HUDEP-2 (cell line): Measurements from ENCODE around the gene KLRC1.
A peak's percentile ranks its signal among the peaks of the same experiment; 100 is the strongest.
"Not testable (repeated sequence)": the region's sequence is repeated elsewhere in the genome, so short reads cannot be mapped to it uniquely, and the experiment has no call there.

ENCODE experiments used
- DNase-seq, 76 experiments: peaks; one replicate each; lab custom pipeline; 2025; ENCODE audit not compliant: unreplicated experiment in 76 of 76; lab: John Stamatoyannopoulos, UW

KLRC1 gene

DNA sequence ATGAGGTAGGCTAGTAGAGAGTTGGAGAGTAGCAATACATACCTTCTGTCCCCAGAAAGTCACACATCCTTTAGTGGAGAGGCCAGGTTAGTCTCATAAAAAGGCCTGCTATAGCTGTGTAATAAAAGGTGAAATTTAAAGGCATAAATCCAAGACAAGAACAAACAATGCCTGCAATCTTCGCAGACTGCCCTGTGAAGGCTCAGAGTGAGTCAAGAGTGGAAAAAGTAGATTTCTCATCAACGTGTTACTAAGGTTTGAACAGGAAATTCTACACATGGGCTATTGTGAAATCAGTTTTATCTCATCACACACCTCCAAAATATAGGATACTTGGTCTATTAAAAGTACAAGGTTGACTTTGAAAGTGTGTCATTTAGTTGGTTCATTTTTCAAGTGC is at the start of gene KLRC1:
Gene KLRC1 (minus strand): TSS at position 222 of the 400 bp plus-strand sequence. CDS start 2,221 bp downstream, outside the sequence.
- no peak for DNase-seq

DNA sequence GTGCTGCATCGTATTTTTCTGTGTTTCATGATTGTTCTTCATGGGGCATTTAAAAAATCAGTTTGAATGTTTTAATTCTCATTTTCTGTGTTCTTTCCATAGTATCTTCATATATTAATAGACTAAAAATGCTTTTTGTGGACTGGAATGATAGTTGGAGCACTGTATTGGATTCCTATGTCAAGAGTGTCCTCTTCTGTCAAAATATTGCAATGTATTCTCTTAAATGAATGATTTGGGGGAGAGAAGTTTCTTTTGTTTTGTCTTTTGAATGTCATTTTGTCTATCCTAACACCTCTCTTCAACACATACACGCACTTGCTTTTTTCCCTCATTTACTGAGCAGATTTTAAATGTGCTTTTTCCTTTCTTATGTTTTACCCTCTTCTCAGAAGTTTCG is 47.9 kb upstream of the KLRC1 start:
- DNase-seq = no peak

DNA sequence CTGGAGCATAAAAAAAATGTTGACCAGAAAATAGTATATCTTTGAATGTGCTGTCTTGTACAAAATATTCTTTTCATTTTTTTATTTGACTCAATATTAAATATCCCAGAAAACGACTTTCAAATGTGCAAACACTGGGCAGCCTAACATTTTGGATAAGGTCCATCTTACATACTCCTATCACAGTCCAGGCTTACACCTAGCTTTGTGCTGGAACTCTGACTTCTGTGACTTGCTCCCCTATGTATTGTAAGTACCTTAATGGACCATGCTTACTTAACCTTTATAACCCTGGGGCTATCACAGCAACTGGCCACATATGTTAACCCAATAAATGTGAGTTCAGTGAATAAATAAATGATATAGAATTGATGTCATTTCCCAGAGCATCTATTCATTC is 44.9 kb upstream of the KLRC1 start:
- DNase-seq = no peak

DNA sequence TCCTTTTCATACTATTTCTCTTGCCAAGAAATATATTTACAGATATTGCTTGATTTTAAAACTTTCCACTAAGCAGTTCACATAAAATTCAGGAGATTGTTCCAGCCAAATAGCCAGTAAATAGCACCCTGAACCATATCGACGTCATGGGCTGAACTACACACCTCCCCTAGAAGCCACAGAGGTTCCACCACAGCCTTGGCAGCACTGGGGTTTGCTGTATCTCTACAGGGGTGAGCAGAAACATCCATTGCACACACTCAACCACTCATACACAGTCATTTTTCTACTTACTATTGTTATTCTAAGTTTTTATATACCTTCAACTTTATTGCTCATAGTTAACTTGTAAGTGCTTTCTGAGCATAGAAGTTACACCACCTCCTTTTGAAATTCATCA is 44.4 kb upstream of the KLRC1 start:
- peak in 1 of 76 experiments; percentile 0 for DNase-seq

DNA sequence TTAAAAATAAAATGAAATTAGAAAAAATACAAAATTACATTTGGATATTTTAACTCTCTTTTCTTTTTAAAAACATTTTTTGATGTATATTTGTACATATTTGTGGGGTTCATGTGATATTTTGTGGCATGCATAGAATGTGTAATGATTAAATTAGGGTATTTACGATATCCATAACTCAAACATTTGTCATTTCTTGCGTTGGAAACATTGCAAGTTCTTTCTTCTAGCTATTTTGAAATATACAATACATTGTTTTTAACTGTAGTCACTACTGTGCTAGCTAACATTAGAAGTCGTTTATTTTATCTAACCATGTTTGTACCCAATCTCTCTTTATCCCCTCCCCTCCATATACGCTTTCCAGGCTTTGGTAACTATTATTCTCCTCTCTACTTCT is 38.6 kb upstream of the KLRC1 start:
- no peak for DNase-seq

DNA sequence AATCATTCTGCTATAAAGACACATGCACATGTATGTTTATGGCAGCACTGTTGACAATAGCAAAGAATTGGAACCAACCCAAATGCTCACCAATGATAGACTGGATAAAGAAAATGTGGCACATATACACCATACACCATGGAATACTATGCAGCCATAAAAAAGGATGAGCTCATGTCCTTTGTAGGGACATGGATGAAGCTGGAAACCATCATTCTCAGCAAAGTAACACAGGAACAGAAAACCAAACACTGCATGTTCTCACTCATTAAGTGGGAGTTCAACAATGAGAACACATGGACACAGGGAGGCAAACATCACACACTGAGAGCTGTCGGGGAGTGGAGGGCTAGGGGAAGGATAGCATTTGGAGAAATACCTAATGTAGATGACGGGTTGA is 34.2 kb upstream of the KLRC1 start:
- DNase-seq = not testable (repeated sequence)

DNA sequence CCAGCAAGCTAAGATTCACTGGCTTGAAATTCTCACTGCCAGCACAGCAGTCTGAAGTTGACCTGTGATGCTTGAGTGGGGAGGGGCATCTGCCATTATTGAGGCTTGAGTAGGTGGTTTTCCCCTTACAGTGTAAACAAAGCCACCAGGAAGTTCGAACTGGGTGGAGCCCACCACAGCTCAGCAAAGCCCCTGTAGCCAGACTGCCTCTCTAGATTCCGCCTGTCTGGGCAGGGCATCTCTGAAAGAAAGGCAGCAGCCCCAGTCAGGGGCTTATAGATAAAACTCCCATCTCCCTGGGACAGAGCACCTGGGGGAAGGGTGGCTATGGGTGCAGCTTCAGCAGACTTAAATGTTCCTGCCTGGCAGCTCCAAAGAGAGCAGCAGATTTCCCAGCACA is 28.7 kb upstream of the KLRC1 start:
- not testable (repeated sequence) for DNase-seq

DNA sequence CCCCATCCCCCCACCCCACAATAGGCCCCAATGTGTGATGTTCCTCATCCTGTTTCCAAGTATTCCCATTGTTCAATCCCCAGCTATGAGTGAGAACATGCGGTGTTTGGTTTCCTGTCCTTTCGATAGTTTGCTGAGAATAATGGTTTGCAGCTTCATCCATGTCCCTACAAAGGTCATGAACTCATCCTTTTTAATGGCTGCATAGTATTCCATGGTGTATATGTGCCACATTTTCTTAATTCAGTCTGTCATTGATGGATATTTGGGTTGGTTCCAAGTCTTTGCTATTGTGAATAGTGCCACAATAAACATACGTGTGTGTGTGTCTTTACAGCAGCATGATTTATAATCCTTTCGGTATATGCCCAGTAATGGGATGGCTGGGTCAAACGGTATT is 19.6 kb upstream of the KLRC1 start:
- not testable (repeated sequence) for DNase-seq

DNA sequence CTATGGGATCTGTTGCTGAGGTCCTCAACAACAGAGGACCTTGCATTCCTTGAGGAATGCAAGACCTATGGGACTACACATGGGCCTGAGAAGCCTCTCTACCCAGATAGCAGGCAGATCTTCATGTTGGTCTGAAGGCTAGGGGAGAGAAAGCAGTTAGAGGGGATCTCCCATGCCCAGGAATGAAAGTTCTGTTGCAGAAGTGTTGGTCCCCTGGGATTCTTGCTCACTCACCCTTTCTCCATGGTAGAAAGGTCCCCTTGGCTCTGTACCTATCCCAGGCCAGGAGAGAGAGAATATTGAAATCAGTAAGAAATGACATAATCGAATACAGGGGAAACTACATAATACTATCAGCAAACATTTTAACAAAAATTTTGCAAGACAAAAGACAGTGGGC is 16.5 kb upstream of the KLRC1 start:
- no peak for DNase-seq

DNA sequence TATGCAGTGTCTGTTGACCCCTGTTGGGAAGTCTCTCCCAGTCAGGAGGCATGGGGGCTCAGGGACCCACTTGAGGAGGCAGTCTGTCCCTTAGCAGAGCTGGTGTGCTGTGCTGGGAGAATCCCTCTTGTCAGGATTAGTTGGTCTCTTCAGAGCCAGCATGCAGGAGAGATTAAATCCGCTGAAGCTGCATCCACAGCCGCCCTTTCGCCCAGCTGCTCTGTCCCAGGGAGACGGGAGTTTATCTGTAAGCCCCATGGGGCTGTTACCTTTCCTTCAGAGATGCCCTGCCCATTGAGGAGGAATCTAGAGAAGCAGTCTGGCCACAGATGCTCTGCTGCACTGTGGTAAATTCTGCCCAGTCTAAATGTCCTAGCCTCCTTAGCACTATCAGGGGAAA is 13.1 kb upstream of the KLRC1 start:
- DNase-seq = no peak

DNA sequence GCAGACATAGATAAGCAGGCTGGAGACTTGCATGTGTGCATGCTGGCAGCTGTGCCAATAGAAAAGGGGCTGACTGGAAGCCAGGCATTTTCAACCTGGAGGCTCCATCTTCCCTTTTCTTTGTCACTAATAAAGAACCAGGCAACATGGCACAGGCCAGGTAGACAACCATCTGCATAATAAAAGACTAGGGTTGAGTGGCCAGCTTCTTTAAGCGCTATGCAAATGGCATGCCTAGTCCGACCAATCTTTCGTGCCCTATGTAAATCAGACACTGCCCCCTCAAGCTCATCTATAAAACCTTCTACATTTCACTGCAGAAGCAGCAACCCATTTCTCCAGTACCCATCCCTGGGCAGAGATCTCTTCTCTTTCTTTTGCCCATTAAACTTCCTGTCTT is 4.6 kb upstream of the KLRC1 start:
- no peak for DNase-seq

DNA sequence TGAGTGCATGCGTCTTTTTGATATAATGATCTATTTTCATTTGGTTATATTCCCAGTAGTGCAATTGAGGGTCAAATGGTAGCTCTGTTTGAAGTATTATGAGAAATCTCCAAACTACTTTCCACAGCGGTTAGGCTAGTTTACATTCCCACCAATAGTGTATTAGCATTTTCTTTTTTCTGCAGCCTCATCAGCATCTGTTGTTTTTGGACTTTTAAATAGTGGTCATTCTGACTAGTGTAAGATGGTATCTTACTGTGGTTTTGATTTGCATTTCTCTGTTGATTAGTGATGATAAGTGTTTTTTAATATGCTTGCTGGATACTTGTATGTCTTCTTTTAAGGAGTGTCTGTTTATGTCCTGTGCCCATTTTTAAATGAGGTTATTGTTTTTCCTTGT is 3.7 kb upstream of the KLRC1 start:
- DNase-seq = no peak

DNA sequence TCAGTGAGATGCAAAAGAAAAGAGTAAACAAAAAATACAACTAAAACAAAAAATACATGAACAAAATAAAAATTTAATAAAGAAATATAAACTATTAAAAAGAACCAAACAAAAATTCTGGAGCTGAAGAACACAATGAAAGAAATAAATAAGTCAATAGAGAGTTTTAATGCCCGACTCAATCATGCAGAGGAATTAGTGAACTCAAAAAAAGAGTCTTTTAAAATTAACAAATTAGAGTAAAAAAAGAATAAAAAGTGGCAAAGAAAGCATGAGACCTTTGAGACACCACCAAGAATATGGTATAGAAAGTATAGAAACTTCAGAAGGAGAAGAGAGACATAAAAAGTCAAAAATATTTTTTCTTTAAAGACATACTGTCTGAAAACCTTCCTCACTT is 2.6 kb upstream of the KLRC1 start:
- DNase-seq = no peak

DNA sequence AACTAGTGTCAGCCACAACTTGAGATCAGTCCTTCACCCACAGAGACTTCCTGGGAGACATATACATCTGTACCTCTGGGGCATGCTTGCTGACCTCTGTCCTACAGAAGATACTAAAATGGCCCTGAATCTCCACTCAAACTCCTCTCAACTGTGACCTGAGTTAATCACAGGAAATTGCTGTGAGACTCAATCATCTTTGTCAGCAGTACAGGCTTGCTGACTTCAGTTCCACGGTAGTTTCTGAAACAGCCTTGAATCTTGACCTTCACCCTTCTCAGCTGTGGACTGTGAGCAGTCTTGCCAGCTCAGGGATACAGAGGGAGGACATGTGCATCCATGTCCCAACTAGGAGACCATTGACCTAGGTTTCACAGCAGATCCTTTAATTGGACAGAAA is 1.4 kb upstream of the KLRC1 start:
- DNase-seq = no peak

DNA sequence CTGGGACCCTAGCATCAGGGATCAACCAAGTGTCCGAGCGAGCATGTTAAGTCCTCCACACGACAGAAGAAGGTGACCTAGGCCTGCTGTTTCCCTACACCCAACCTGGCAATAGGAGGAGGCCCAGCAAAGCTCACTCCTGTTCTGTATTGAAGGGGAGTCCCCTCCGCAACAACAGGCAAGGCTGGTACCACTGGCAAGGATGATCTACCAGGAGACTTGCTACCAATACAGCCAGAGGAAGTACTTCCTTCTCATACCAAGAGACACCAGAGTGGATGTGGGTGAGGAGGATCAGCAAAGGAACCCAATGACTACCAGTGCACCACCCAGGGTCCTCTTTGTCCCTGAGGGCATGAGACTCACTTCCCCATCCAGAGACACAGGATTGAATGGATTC is 4.9 kb downstream of the KLRC1 start:
- DNase-seq = no peak

DNA sequence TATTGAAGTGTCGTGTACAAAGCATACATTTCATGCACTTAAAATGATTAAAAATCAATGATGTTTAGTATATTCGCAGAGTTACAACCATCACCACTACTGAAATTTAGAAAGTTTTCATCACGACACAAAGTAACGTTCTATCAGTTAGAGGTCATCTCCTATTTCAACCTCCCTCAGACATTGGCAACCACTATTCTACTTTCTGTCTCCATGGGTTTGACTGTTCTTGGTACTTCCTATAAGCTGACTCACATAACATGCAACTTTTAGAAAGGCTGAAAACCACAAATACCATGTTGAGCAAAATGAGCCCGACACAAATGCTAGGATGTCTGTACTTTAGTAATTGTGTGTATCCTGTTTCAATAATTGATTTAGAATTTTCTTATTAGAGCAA is 7.1 kb downstream of the KLRC1 start:
- DNase-seq = not testable (repeated sequence)

DNA sequence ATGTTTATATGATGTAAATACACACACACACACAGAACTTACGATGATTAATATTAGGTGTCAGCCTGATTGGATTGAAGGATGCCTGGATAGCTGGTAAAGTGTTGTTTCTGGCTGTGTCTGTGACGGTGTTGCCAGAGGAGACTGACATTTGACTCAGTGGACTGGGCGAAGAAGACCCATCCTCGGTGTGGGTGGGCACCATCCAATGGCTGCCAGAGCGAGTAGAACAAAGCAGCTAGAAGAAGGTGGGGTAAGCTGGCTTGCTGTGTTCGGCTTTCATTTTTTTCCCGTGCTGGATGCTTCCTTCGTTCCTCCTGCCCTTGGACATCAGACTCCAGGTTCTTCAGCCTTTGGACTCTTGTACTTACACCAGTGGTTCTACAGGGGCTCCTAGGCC is 12.0 kb downstream of the KLRC1 start:
- DNase-seq = not testable (repeated sequence)

DNA sequence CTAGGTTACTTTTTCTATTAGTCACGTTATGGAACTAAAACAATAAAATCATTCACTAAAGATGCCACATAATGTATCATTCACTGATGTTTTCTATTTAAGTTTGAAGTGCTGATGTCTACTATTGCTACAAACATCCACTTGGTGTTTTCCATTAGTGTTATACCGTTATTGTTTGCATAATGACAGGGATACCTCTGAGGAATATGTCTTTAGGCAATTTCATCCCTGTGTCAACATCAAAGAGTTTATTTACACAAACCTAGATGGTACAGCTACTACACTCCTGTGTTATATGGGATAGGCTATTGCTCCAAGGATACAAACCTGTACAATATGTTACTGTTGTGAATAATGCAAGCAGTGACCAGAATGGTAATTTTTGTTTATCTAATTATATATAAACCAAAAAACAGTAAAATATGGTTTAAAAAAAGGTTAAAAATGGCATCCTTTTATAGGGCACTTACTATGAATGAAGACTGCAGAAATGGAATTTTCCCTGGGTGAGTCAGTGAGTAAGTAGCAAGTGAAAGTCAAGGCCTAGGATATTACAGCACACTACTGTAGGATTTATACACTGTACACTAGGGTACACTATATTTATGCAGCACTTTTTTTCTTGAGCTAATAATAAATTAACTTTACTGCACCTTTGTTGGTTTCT is 13.4 kb downstream of the KLRC1 start:
- not testable (repeated sequence) for DNase-seq

DNA sequence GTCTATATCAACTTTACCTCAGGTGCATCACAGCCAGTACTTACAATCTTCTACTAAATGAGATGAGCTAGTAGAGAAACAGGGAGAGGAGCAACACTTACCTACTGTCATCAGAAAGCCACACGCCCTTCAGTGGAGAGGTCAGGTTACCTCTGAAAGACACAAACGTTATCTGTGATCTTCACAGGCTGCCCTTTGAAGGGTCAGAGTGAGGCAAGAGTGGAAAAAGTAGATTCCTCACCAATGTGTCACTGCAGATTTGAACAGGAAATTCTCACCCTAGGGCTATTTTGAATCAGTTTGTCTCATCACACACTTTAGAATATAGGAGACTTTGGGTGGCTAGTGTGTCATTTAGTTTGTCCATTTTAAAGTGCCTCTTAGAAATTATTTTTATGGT is 15.6 kb downstream of the KLRC1 start:
- DNase-seq = not testable (repeated sequence)

DNA sequence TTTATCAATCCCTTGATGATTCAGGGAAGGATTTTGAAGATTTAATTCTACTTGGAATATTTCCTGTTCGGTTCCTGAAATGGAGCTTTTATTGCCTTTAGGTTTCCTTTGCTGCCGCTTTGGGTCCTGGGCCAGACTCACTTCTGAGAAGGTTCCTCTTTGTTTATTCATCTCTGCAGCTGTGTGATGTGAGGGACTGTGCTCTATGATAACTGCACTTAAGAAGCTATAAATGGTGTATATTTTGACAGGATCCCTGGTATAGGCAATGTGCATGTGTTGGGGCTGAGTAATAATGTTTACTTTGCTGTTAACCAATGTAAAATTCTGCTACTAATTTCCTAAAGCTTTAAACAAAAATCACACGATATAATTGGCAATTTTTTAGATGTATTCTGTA is 17.4 kb downstream of the KLRC1 start, which contains the start of gene KLRC2:
Gene KLRC2 (minus strand): TSS at position 195 of the 400 bp plus-strand sequence. CDS start 24 bp downstream, at position 171.
- peak in 4 of 76 experiments; percentile 16 to 27 (median 20) for DNase-seq

DNA sequence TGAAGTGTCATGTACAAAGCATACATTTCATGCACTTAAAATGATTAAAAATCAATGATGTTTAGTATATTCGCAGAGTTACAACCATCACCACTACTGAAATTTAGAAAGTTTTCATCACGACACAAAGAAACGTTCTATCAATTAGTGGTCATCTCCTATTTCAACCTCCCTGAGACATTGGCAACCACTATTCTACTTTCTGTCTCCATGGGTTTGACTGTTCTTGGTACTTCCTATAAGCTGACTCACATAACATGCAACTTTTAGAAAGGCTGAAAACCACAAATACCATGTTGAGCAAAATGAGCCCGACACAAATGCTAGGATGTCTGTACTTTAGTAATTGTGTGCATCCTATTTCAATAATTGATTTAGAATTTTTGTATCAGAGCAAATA is 22.6 kb downstream of the KLRC1 start:
- not testable (repeated sequence) for DNase-seq

DNA sequence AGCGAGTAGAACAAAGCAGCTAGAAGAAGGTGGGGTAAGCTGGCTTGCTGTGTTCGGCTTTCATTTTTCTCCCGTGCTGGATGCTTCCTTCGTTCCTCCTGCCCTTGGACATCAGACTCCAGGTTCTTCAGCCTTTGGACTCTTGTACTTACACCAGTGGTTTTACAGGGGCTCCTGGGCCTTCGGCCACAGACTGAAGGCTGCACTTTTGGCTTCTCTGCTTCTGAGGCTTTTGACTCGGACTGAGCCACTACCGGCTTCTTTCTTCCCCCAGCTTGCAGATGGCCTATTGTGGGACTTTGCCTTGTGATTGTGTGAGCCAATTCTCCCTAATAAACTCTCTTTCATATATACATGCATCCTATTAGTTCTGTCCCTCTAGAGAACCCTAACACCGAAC is 27.2 kb downstream of the KLRC1 start:
- not testable (repeated sequence) for DNase-seq
